ENCODE results near the gene KLF1.

Gene KLF1

GRCh38 chr19:12884926-12885748 lies 1.9 kb downstream of the KLF1 start:
- H3K27me3 ChIP-seq (ENCODE audit: control insufficient read depth in 1 of 2, insufficient read depth in 1 of 2, low read length in 2 of 2), result peaks cover 40 to 41% of the 10 kb centered on the region in 2 experiments
- no peak overlapping the region for H2BK120ac ChIP-seq (ENCODE audit: low read depth, low read length)
- no peak overlapping the region for H3K9ac ChIP-seq (ENCODE audit: low read length)
- no peak overlapping the region for H4K91ac ChIP-seq (ENCODE audit: low read length)
- H2BK15ac ChIP-seq (ENCODE audit: low read depth, poor library complexity, severe bottlenecking), result no peak overlapping the region
- no peak overlapping the region for H3K14ac ChIP-seq (ENCODE audit: low read length in 2 of 2)
- no peak overlapping the region for H2AK5ac ChIP-seq (ENCODE audit: low read length, severe bottlenecking)
- no peak overlapping the region for H4K8ac ChIP-seq (ENCODE audit: low read length)
- no peak overlapping the region for H3K18ac ChIP-seq (ENCODE audit: low read depth in 1 of 2, low read length in 2 of 2)
- no peak overlapping the region for H3K4ac ChIP-seq (ENCODE audit: low read depth in 1 of 2, low read length in 2 of 2)
- H3K27ac ChIP-seq (ENCODE audit: low read length, poor library complexity, severe bottlenecking), result no peak overlapping the region
- 12% methylated on average over 55 of the region's 73 CpGs for WGBS
- no peak overlapping the region for H3K23ac ChIP-seq (ENCODE audit: low read length in 2 of 2)
- peaks cover 7% of the 10 kb centered on the region for H3K9me3 ChIP-seq (ENCODE audit: control insufficient read depth, low read length)
- H2BK12ac ChIP-seq (ENCODE audit: low read length in 2 of 2), result no peak overlapping the region
- H3K36me3 ChIP-seq (ENCODE audit: control insufficient read depth in 1 of 2, insufficient read depth in 2 of 2, low read depth in 1 of 2, low read length in 2 of 2), result no peaks in the 10 kb centered on the region
- H3K4me2 ChIP-seq (ENCODE audit: low read length, poor library complexity, severe bottlenecking), result no peak overlapping the region
- H3K4me3 ChIP-seq (ENCODE audit: insufficient read depth in 1 of 2, low read depth in 1 of 2, low read length in 2 of 2), result peak overlapping the region; percentile 29 to 68
- H3K4me1 ChIP-seq (ENCODE audit: control insufficient read depth, insufficient read depth, low read depth, low read length), result peaks cover 18% of the 10 kb centered on the region
- no peaks in the 10 kb centered on the region for H3K79me1 ChIP-seq (replicated peaks; ENCODE audit: low read length, poor library complexity, severe bottlenecking)
- no peak overlapping the region for H2AFZ ChIP-seq (ENCODE audit: low read depth, low read length)
- H2BK5ac ChIP-seq (ENCODE audit: low read depth, low read length, poor library complexity, severe bottlenecking), result no peak overlapping the region
- DNase-seq, result peak; percentile 30

GRCh38 chr19:12884627-12884925 lies 2.4 kb downstream of the KLF1 start:
- H2BK5ac ChIP-seq (ENCODE audit: low read depth, low read length, poor library complexity, severe bottlenecking), result no peak overlapping the region
- no peaks in the 10 kb centered on the region for H3K79me1 ChIP-seq (replicated peaks; ENCODE audit: low read length, poor library complexity, severe bottlenecking)
- 95% methylated on average over 12 of the region's 12 CpGs for WGBS
- H3K9ac ChIP-seq (ENCODE audit: low read length), result no peak overlapping the region
- no peaks in the 10 kb centered on the region for H3K36me3 ChIP-seq (ENCODE audit: control insufficient read depth in 1 of 2, insufficient read depth in 2 of 2, low read depth in 1 of 2, low read length in 2 of 2)
- H2AK5ac ChIP-seq (ENCODE audit: low read length, severe bottlenecking), result no peak overlapping the region
- no peak overlapping the region for H4K91ac ChIP-seq (ENCODE audit: low read length)
- H3K4me3 ChIP-seq (ENCODE audit: insufficient read depth in 1 of 2, low read depth in 1 of 2, low read length in 2 of 2), result no peak overlapping the region
- peaks cover 18% of the 10 kb centered on the region for H3K4me1 ChIP-seq (ENCODE audit: control insufficient read depth, insufficient read depth, low read depth, low read length)
- H3K4ac ChIP-seq (ENCODE audit: low read depth in 1 of 2, low read length in 2 of 2), result no peak overlapping the region
- no peak overlapping the region for H3K14ac ChIP-seq (ENCODE audit: low read length in 2 of 2)
- H2BK12ac ChIP-seq (ENCODE audit: low read length in 2 of 2), result no peak overlapping the region
- no peak overlapping the region for H2AFZ ChIP-seq (ENCODE audit: low read depth, low read length)
- no peak overlapping the region for H3K23ac ChIP-seq (ENCODE audit: low read length in 2 of 2)
- H3K27me3 ChIP-seq (ENCODE audit: control insufficient read depth in 1 of 2, insufficient read depth in 1 of 2, low read length in 2 of 2), result peaks cover 40 to 41% of the 10 kb centered on the region in 2 experiments
- H3K18ac ChIP-seq (ENCODE audit: low read depth in 1 of 2, low read length in 2 of 2), result no peak overlapping the region
- no peak overlapping the region for H2BK15ac ChIP-seq (ENCODE audit: low read depth, poor library complexity, severe bottlenecking)
- H3K27ac ChIP-seq (ENCODE audit: low read length, poor library complexity, severe bottlenecking), result no peak overlapping the region
- H3K9me3 ChIP-seq (ENCODE audit: control insufficient read depth, low read length), result peaks cover 7% of the 10 kb centered on the region
- no peak overlapping the region for H2BK120ac ChIP-seq (ENCODE audit: low read depth, low read length)
- H4K8ac ChIP-seq (ENCODE audit: low read length), result no peak overlapping the region
- H3K4me2 ChIP-seq (ENCODE audit: low read length, poor library complexity, severe bottlenecking), result no peak overlapping the region
- DNase-seq, result no peak

- Histone ChIP-seq H3K27ac (ENCODE audit: low read length, poor library complexity, severe bottlenecking) (no peak overlapping the region), H2BK120ac (ENCODE audit: low read depth, low read length) (no peak overlapping the region), H3K4ac (ENCODE audit: low read depth in 1 of 2, low read length in 2 of 2) (no peak overlapping the region), H3K23ac (ENCODE audit: low read length in 2 of 2) (no peak overlapping the region), H2BK12ac (ENCODE audit: low read length in 2 of 2) (no peak overlapping the region), H3K9ac (ENCODE audit: low read length) (no peak overlapping the region), H2BK5ac (ENCODE audit: low read depth, low read length, poor library complexity, severe bottlenecking) (no peak overlapping the region), H3K79me1 (replicated peaks; ENCODE audit: low read length, poor library complexity, severe bottlenecking) (no peaks in the 10 kb centered on the region), H3K4me1 (ENCODE audit: control insufficient read depth, insufficient read depth, low read depth, low read length) (peaks cover 18% of the 10 kb centered on the region), H3K14ac (ENCODE audit: low read length in 2 of 2) (no peak overlapping the region), H4K8ac (ENCODE audit: low read length) (no peak overlapping the region), H3K4me3 (ENCODE audit: insufficient read depth in 1 of 2, low read depth in 1 of 2, low read length in 2 of 2) (no peak overlapping the region), H2AK5ac (ENCODE audit: low read length, severe bottlenecking) (no peak overlapping the region), H3K9me3 (ENCODE audit: control insufficient read depth, low read length) (peaks cover 7% of the 10 kb centered on the region), H3K36me3 (ENCODE audit: control insufficient read depth in 1 of 2, insufficient read depth in 2 of 2, low read depth in 1 of 2, low read length in 2 of 2) (no peaks in the 10 kb centered on the region), H2BK15ac (ENCODE audit: low read depth, poor library complexity, severe bottlenecking) (no peak overlapping the region), H4K91ac (ENCODE audit: low read length) (no peak overlapping the region), H3K27me3 (ENCODE audit: control insufficient read depth in 1 of 2, insufficient read depth in 1 of 2, low read length in 2 of 2) (peaks cover 40 to 41% of the 10 kb centered on the region in 2 experiments), H3K4me2 (ENCODE audit: low read length, poor library complexity, severe bottlenecking) (no peak overlapping the region), H2AFZ (ENCODE audit: low read depth, low read length) (no peak overlapping the region), H3K18ac (ENCODE audit: low read depth in 1 of 2, low read length in 2 of 2) (no peak overlapping the region)
- WGBS, result 80% methylated on average over 3 of the region's 3 CpGs
- DNase-seq, result no peak
These were observed 2.8 kb downstream of the KLF1 start for GRCh38 chr19:12884202-12884601.

GRCh38 chr19:12882589-12882988 lies 4.4 kb downstream of the KLF1 start:
- Histone ChIP-seq H4K91ac (ENCODE audit: low read length) (no peak overlapping the region), H3K9ac (ENCODE audit: low read length) (no peak overlapping the region), H3K27me3 (ENCODE audit: control insufficient read depth in 1 of 2, insufficient read depth in 1 of 2, low read length in 2 of 2) (peaks cover 35 to 37% of the 10 kb centered on the region in 2 experiments), H3K4me1 (ENCODE audit: control insufficient read depth, insufficient read depth, low read depth, low read length) (peaks cover 18% of the 10 kb centered on the region), H2AK5ac (ENCODE audit: low read length, severe bottlenecking) (no peak overlapping the region), H3K79me1 (replicated peaks; ENCODE audit: low read length, poor library complexity, severe bottlenecking) (no peaks in the 10 kb centered on the region), H2AFZ (ENCODE audit: low read depth, low read length) (no peak overlapping the region), H3K18ac (ENCODE audit: low read depth in 1 of 2, low read length in 2 of 2) (no peak overlapping the region), H3K9me3 (ENCODE audit: control insufficient read depth, low read length) (peaks cover 7% of the 10 kb centered on the region), H3K14ac (ENCODE audit: low read length in 2 of 2) (no peak overlapping the region), H3K23ac (ENCODE audit: low read length in 2 of 2) (no peak overlapping the region), H3K4me2 (ENCODE audit: low read length, poor library complexity, severe bottlenecking) (no peak overlapping the region), H3K4ac (ENCODE audit: low read depth in 1 of 2, low read length in 2 of 2) (no peak overlapping the region), H3K4me3 (ENCODE audit: insufficient read depth in 1 of 2, low read depth in 1 of 2, low read length in 2 of 2) (no peak overlapping the region), H3K27ac (ENCODE audit: low read length, poor library complexity, severe bottlenecking) (no peak overlapping the region), H2BK15ac (ENCODE audit: low read depth, poor library complexity, severe bottlenecking) (no peak overlapping the region), H2BK12ac (ENCODE audit: low read length in 2 of 2) (no peak overlapping the region), H3K36me3 (ENCODE audit: control insufficient read depth in 1 of 2, insufficient read depth in 2 of 2, low read depth in 1 of 2, low read length in 2 of 2) (peaks cover 5 to 11% of the 10 kb centered on the region in 2 experiments), H4K8ac (ENCODE audit: low read length) (no peak overlapping the region), H2BK5ac (ENCODE audit: low read depth, low read length, poor library complexity, severe bottlenecking) (no peak overlapping the region), H2BK120ac (ENCODE audit: low read depth, low read length) (no peak overlapping the region)
- WGBS, result 95% methylated on average over 2 of the region's 3 CpGs
- DNase-seq, result no peak
